K562 (cell line): ENCODE results near the gene UBTD1.

Source experiments
- BHLHE40 ChIP-seq: IDR thresholded peaks from 2 replicates; pipeline ENCODE4 v1.6.1; 2011; ENCODE audit warnings: low read length, improper control_type of control experiment
- CLOCK ChIP-seq: fragments of 250-450 bp; sonication (Bioruptor Pico); IDR thresholded peaks from 2 replicates; pipeline ENCODE4 v1.4.0; 2020; ENCODE audit warnings: mild to moderate bottlenecking, moderate library complexity, borderline replicate concordance
- CTCF ChIP-seq, 3 experiments: IDR thresholded peaks in 2 of 3; conservative IDR thresholded peaks in 1 of 3; 2 replicates each; pipeline ENCODE4 v1.5.1; 2011 to 2012; ENCODE audit warnings: low read length in 3 of 3, mild to moderate bottlenecking in 3 of 3, control low read depth in 2 of 3, improper control_type of control experiment in 1 of 3, inconsistent platforms in 1 of 3, low read depth in 1 of 3, mixed read lengths in 1 of 3, moderate library complexity in 1 of 3; ENCODE audit not compliant: insufficient read depth in 2 of 3
- FOXJ2 ChIP-seq: fragments of 200-800 bp; sonication (Bioruptor generic); IDR thresholded peaks from 2 replicates; pipeline ENCODE4 v1.6.1; 2016; ENCODE audit warnings: missing genetic modification characterization, missing compliant biosample characterization
- IRF1 ChIP-seq: sonication (generic); formaldehyde crosslinking; IDR thresholded peaks from 2 replicates; pipeline ENCODE4 v1.8.0; 2022; ENCODE audit warnings: missing genetic modification reagents, mild to moderate bottlenecking, borderline replicate concordance
- POLR2A ChIP-seq: fragments of 450-650 bp; conservative IDR thresholded peaks from 2 replicates; pipeline ENCODE4 v1.6.1; 2016
- POLR3G ChIP-seq: IDR thresholded peaks from 2 replicates; pipeline ENCODE4 v1.6.1; 2011; ENCODE audit not compliant: insufficient read length, insufficient replicate concordance; ENCODE audit errors: extremely low read depth
- RFX1 ChIP-seq: fragments of 450-650 bp; IDR thresholded peaks from 2 replicates; pipeline ENCODE4 v1.6.1; 2016; ENCODE audit warnings: mild to moderate bottlenecking, moderate library complexity
- YY1 ChIP-seq, 3 experiments: IDR thresholded peaks; 2 replicates each; pipeline ENCODE4 v1.6.1; 2011; ENCODE audit warnings: low read length in 2 of 3, mild to moderate bottlenecking in 2 of 3, moderate library complexity in 2 of 3, borderline replicate concordance in 1 of 3, control low read depth in 1 of 3, low read depth in 1 of 3; ENCODE audit not compliant: insufficient read depth in 3 of 3, insufficient replicate concordance in 2 of 3, control insufficient read depth in 1 of 3, insufficient read length in 1 of 3; ENCODE audit errors: extremely low read depth in 1 of 3
- ZEB2 ChIP-seq: fragments of 450-650 bp; IDR thresholded peaks from 2 replicates; pipeline ENCODE4 v1.6.1; 2016
- ZNF23 ChIP-seq: fragments of 250-450 bp; sonication (Bioruptor Pico); IDR thresholded peaks from 2 replicates; pipeline ENCODE4 v1.4.0; 2020; ENCODE audit warnings: mild to moderate bottlenecking
- ZNF512 ChIP-seq: IDR thresholded peaks from 2 replicates; pipeline ENCODE4 v1.6.1; 2016; ENCODE audit warnings: missing genetic modification characterization, missing compliant biosample characterization
- ZNF551 ChIP-seq: fragments of 250-450 bp; sonication (Bioruptor Pico); IDR thresholded peaks from 2 replicates; pipeline ENCODE4 v1.5.0; 2021; ENCODE audit warnings: mild to moderate bottlenecking, moderate library complexity
- ZNF699 ChIP-seq: fragments of 250-450 bp; sonication (Bioruptor Pico); IDR thresholded peaks from 2 replicates; pipeline ENCODE4 v1.8.0; 2021; ENCODE audit warnings: mild to moderate bottlenecking, moderate library complexity; ENCODE audit not compliant: insufficient replicate concordance

- TF ChIP-seq BHLHE40 = no peak
- TF ChIP-seq CTCF (IDR thresholded peaks at IDR 0.05 in 2 of 3, conservative IDR thresholded peaks at IDR 0.05 in 1 of 3; ENCODE audit: insufficient read depth in 2 of 3, low read depth in 1 of 3, low read length in 3 of 3) = no peak
- TF ChIP-seq FOXJ2 (tag) = no peak
- no peak for TF ChIP-seq POLR3G
- TF ChIP-seq ZEB2 = no peak
- TF ChIP-seq RFX1 = no peak
- no peak for TF ChIP-seq CLOCK (CRISPR knock-in tag)
- TF ChIP-seq ZNF699 = no peak
- TF ChIP-seq YY1 (IDR thresholded peaks at IDR 0.05; ENCODE audit: borderline replicate concordance in 1 of 3, control insufficient read depth in 1 of 3, extremely low read depth in 1 of 3, insufficient read depth in 3 of 3, insufficient read length in 1 of 3, insufficient replicate concordance in 2 of 3, low read depth in 1 of 3, low read length in 2 of 3) = no peak
- TF ChIP-seq ZNF551 (CRISPR knock-in tag) = no peak
- no peak for TF ChIP-seq IRF1 (CRISPR knock-in tag)
- TF ChIP-seq ZNF23 (CRISPR knock-in tag) = no peak
- no peak for TF ChIP-seq ZNF512 (tag)
- TF ChIP-seq POLR2A = no peak
These were observed 4.7 kb downstream of the UBTD1 start for GRCh38 chr10:97503406-97503805.
